HG02623 (cell line): Measurements from ENCODE around the gene KANSL1L.
"Not testable (repeated sequence)": the region's sequence is repeated elsewhere in the genome, so short reads cannot be mapped to it uniquely, and the experiment has no call there.

Experiments used
- ATAC-seq: cut with Tn5 transposase; IDR thresholded peaks from one replicate; pipeline ENCODE4 v1.9.1; 2021; ENCODE audit warnings: moderate library complexity; ENCODE audit not compliant: unreplicated experiment

Gene KANSL1L

GRCh38 chr2:210179351-210179990 lies 8.3 kb upstream of the KANSL1L start:
- ATAC-seq: no peak

GRCh38 chr2:210177769-210178168 lies 6.6 kb upstream of the KANSL1L start:
- no peak for ATAC-seq

- not testable (repeated sequence) for ATAC-seq
Measured at GRCh38 chr2:210177115-210177514, 5.9 kb upstream of the KANSL1L start.

GRCh38 chr2:210174086-210174485 lies 2.9 kb upstream of the KANSL1L start:
- ATAC-seq: no peak

- ATAC-seq: no peak
Measured at GRCh38 chr2:210172219-210172575, 988 bp upstream of the KANSL1L start.

GRCh38 chr2:210170446-210171303 lies 534 bp downstream of the KANSL1L start:
- peak; percentile 69 for ATAC-seq

GRCh38 chr2:210170196-210170445 lies 1.1 kb downstream of the KANSL1L start:
- no peak for ATAC-seq

- ATAC-seq: peak; percentile 21
Measured at GRCh38 chr2:210169516-210170195, 1.6 kb downstream of the KANSL1L start.

GRCh38 chr2:210167227-210167626 lies 4.0 kb downstream of the KANSL1L start:
- no peak for ATAC-seq

GRCh38 chr2:210162466-210163124 lies 8.6 kb downstream of the KANSL1L start:
- ATAC-seq: no peak

GRCh38 chr2:210159059-210159458 lies 12.2 kb downstream of the KANSL1L start:
- ATAC-seq: no peak

- ATAC-seq: no peak
Measured at GRCh38 chr2:210158236-210158635, 13.0 kb downstream of the KANSL1L start.

- no peak for ATAC-seq
Measured at GRCh38 chr2:210157526-210157925, 13.7 kb downstream of the KANSL1L start.

GRCh38 chr2:210147614-210148013 lies 23.6 kb downstream of the KANSL1L start:
- ATAC-seq: no peak

GRCh38 chr2:210132239-210132638 lies 39.0 kb downstream of the KANSL1L start:
- ATAC-seq: peak; percentile 47

GRCh38 chr2:210128961-210129360 lies 42.2 kb downstream of the KANSL1L start:
- ATAC-seq: no peak

GRCh38 chr2:210113614-210114235 lies 57.5 kb downstream of the KANSL1L start:
- no peak for ATAC-seq

GRCh38 chr2:210112871-210113270 lies 58.3 kb downstream of the KANSL1L start:
- no peak for ATAC-seq

GRCh38 chr2:210099940-210100339 lies 71.3 kb downstream of the KANSL1L start:
- no peak for ATAC-seq

- ATAC-seq: no peak
Measured at GRCh38 chr2:210094787-210095186, 76.4 kb downstream of the KANSL1L start.

GRCh38 chr2:210092791-210093190 lies 78.4 kb downstream of the KANSL1L start:
- ATAC-seq: no peak
